Stimulated activated CD4-positive, alpha-beta T cell treated with anti-CD3 and anti-CD28 coated beads, Interleukin-12 subunit alpha, Interleukin-12 subunit beta, amount 100 ng/mL, for 4 hours (primary cell): Measurements from ENCODE around the gene PCDHA7.
"Not testable (repeated sequence)": the region's sequence is repeated elsewhere in the genome, so short reads cannot be mapped to it uniquely, and the experiment has no call there.

Experiments
- DNase-seq: peaks from one replicate; pipeline ENCODE4 v3.0.0-alpha.2; 2020

The PCDHA7 gene

GRCh38 chr5:140823475-140823874 lies 10.6 kb upstream of the PCDHA7 start:
- no peak for DNase-seq

GRCh38 chr5:140827704-140828361 lies 6.2 kb upstream of the PCDHA7 start, which contains the start of gene PCDHA6:
Gene PCDHA6 (plus strand): TSS chr5:140827960. CDS start chr5:140828092, 132 bp downstream.
- no peak for DNase-seq

- no peak for DNase-seq
These were observed 5.7 kb upstream of the PCDHA7 start for GRCh38 chr5:140828362-140828737.

GRCh38 chr5:140829511-140830501 lies 4.3 kb upstream of the PCDHA7 start:
- DNase-seq = not testable (repeated sequence)

- DNase-seq = not testable (repeated sequence)
These were observed 455 bp downstream of the PCDHA7 start for GRCh38 chr5:140834439-140835008.

- DNase-seq = no peak
These were observed 1.8 kb downstream of the PCDHA7 start for GRCh38 chr5:140835622-140836510.

GRCh38 chr5:140840978-140841962 lies 7.2 kb downstream of the PCDHA7 start, which contains the start of gene PCDHA8:
Gene PCDHA8 (plus strand): TSS chr5:140841187. CDS start chr5:140841322, 135 bp downstream.
- no peak for DNase-seq

GRCh38 chr5:140842798-140843733 lies 9.0 kb downstream of the PCDHA7 start:
- no peak for DNase-seq

GRCh38 chr5:140848139-140849102 lies 14.4 kb downstream of the PCDHA7 start, which contains the start of gene PCDHA9:
Gene PCDHA9 (plus strand): TSS chr5:140848382. CDS start chr5:140848496, 114 bp downstream.
- DNase-seq = not testable (repeated sequence)

GRCh38 chr5:140849831-140850634 lies 16.0 kb downstream of the PCDHA7 start:
- DNase-seq = not testable (repeated sequence)

GRCh38 chr5:140855772-140856674 lies 22.0 kb downstream of the PCDHA7 start, which contains the start of gene PCDHA10:
Gene PCDHA10 (plus strand): TSS chr5:140855897. CDS start chr5:140856049, 152 bp downstream.
- no peak for DNase-seq

GRCh38 chr5:140857177-140857986 lies 23.3 kb downstream of the PCDHA7 start:
- no peak for DNase-seq

GRCh38 chr5:140857987-140858240 lies 23.8 kb downstream of the PCDHA7 start:
- no peak for DNase-seq

- no peak for DNase-seq
These were observed 28.6 kb downstream of the PCDHA7 start for GRCh38 chr5:140862441-140863295.
